HG03575 (cell line): ENCODE data around the gene ZSCAN18.

Source experiments
- ATAC-seq: cut with Tn5 transposase; IDR thresholded peaks from one replicate; pipeline ENCODE4 v1.9.1; 2021; ENCODE audit not compliant: unreplicated experiment, insufficient number of reproducible peaks, low FRiP score; ENCODE audit errors: extremely low read depth

Gene ZSCAN18

DNA sequence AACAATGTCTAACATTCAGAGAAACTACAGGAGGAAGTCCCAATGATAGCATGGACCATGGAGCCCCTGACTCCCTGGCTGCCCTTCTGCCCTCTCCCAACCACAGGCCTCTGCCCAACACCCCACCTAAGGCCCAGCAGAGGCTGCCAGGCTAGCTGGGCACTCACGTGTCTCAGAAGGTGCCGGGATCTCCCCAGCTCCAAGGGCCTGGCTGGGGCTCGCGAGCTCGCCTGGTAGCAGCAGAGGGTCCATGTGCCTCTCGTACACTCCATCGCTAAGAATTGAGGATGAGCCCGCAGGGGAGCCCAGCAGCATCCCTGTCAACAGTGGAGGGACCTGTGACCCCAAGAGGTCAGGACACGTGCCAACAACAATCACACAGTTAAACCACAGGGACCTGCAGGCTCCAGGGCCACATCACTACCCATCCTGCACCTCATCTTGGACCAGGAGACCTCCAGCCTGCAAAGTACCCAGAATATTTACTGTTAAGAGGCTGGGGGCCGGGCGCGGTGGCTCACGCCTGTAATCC lies 9.4 kb downstream of the ZSCAN18 start:
- no peak for ATAC-seq

DNA sequence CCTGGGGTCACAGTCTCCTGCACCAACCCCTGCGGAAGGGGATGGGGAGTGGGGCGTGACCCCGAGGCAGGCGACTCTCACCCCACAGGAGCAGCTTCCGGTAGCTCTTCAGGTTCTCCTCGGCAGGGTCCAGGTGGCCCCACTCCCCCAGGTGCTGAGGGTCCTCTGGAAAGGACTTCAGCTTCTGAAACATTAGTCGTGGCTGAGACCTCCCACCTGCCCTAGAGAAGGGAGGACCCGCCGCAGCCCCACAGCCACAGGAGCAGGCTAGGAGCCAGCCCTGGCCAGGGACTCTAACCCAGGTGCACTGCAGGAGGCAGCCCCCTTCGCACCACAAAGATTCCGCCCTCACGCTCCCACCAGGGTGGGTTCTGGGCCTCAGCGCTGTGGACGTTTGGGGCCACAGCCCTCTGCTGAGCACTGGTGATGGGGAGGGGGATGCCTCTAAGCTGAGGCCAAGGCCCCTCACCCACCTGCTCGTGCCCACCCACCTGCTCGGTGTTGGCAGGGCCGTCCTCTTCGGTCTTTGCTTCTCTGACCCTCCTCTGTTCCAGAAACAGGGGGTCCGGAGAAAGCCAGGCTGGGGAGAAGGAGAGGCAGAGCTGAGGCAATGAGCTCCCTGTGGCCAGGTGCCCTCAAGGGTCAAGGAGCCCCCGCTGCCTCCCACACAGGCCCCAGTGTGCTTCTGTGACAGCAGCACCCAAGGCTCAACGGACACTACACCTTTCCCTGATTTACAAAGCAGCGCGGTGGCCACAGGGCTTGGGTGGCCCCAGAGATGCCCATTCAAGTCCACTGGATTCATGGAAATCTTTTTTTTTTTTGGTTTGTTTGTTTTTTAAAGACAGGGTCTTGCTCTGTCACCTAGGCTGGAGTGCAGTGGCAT lies 11.0 kb downstream of the ZSCAN18 start:
- ATAC-seq: no peak

DNA sequence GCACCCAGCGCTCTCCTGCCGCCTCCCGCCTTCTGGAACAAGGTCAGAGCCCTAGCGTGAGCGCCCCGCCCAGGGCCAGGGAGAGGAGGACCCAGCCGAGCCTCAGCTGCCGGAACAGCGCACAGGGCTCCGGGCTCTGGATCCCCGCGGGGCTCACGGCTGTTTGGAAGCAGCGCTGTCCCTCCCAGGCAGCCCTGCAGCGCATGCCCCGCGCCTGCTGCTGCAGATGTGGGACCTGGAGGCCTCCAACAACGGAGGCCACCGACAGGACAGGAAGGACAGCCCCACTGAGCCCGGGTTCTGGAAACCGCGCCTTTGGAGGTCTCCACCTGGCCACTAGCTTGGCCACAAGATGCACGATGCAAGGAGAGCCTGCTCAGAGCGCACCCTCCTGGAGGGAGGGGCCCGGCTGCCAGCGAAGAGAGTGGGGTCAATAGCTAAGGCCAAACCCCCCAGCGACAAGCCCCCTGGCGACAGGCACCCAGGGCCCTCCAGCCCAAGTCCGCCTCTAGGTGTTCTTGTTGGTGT lies 12.6 kb downstream of the ZSCAN18 start:
- no peak for ATAC-seq

DNA sequence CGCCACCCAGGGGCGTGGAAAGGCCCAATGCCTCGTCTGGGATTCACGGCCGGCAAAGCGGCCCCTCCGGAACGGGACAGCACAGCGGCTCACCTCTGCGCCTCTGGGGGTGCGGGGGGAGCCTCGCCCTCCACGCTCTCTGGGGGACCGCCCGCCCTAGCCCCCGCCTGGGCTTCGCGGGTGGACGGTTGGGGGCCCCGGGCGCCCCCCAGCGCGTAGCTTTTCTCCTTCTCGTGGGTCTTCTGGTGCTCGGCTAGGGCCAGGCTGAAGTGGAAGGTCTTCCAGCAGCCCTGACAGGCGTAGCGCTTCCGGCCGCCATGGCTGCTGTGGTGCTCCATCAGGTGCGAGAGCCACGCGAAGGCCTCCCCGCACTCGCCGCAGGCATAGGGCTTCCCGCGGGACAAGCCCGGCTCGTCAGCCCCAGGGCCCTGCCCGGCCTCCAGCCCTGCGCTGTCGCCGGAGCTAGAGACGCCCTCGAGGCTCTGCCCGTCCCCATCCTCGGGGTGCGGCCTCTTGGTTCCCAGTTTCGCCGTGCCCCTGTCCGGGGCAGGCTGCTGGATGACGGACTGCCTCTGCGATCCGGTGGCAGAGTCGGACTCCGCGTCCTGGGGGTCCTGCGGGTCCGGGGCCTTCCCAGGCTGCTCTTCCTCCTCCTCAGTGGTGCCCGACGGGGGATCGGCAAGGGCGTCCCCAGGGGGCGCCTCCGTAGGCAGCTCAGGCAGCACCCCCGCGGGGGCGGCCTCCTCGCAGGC lies 13.3 kb downstream of the ZSCAN18 start:
- no peak for ATAC-seq

DNA sequence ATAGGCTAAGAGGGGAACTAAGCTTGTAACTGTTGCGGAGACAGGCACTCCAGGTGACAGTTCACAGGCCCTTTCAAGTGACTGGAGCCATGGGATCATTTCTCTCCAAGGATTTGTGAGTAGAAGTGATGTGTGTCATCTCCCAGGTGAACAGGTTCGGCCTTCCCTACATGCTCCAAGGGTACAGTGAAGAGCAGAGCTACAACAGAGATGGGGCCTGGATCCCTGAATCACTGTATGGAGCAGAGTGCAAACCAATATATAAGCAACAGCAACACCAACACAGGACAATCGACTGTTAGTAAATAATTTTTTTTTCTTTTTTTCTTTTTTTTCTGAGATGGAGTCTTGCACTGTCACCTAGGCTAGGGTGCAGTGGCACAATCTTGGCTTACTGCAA lies 15.0 kb downstream of the ZSCAN18 start:
- ATAC-seq: no peak

DNA sequence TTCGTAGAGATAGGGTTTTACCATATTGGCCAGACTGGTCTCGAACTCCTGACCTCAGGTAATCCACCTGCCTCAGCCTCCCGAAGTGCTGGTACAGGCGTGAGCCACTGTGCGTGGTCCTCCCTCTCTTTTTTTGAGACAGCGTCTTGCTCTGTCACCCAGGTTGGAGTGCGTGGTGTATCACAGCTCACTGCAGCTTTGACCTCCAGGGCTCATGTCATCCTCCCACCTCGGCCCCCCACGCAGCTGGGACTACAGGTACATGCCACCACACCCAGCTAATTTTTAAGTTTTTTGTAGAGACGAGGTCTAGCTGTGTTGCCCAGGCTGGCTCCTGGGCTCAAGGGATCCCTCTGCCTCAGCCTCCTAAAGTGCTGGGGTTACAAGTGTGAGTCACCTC lies 18.2 kb downstream of the ZSCAN18 start:
- ATAC-seq: no peak

DNA sequence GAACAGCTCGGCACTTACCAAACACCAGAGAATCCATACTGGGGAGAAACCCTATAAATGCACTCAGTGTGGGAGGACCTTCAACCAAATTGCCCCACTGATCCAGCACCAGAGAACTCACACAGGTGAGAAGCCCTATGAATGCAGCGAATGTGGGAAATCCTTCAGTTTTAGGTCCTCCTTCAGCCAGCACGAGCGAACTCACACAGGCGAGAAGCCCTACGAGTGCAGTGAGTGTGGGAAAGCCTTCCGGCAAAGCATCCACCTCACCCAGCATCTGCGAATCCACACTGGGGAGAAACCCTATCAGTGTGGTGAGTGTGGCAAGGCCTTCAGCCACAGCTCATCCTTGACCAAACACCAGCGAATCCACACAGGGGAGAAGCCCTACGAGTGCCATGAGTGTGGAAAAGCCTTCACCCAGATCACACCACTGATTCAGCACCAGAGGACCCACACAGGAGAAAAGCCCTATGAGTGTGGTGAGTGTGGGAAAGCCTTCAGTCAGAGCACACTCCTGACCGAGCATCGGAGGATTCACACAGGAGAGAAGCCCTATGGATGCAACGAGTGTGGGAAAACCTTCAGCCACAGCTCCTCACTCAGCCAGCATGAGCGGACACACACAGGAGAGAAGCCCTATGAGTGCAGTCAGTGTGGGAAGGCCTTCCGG lies 30.7 kb downstream of the ZSCAN18 start:
- ATAC-seq: no peak

DNA sequence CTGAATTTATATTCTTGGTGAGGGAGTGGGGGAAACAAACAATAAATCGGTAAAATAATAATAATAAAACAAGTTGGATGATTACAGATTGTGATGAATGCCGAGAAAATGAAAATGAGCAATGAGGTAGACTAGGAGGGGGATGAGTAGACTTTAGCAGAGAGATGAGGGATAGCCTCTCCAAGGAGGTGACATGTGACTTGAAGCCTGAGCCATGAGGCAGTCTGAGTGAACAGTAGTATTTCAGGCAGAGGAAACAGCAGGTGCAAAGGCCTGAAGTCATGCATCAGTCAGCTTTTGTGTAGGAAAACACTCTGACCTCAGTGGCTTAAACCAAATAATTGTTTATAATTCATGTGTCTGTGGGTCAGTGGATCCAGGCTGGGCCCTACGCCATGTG lies 34.3 kb downstream of the ZSCAN18 start:
- ATAC-seq: no peak

GRCh38 chr19:58060231-58060630 lies 37.8 kb downstream of the ZSCAN18 start:
- ATAC-seq: no peak

DNA sequence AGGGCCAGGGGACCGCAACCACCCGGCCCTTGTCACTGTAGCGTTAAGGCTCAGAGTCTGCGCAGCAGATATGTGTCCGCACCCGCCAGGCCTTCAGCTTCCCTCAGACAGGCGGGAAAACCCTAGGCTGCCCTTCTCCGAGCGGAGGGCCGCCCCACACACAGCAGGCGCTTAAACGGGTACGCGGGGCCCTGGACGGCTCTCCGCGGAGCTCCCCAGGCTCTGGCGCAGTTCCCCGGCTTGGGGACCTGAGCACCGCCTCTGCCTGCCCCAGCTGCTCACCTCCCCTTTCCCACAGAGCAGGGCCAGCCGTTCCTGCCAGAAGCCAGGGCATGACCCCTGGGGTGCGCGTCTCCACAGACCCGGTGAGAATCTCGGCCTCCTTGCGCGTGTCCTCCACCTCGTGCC lies 38.4 kb downstream of the ZSCAN18 start:
- ATAC-seq: no peak

- ATAC-seq: no peak
Observed at GRCh38 chr19:58059003-58059670, 38.9 kb downstream of the ZSCAN18 start, which contains the start of gene ZNF135. Gene ZNF135 (plus strand): TSS chr19:58059282. CDS start chr19:58060003, 721 bp downstream.

DNA sequence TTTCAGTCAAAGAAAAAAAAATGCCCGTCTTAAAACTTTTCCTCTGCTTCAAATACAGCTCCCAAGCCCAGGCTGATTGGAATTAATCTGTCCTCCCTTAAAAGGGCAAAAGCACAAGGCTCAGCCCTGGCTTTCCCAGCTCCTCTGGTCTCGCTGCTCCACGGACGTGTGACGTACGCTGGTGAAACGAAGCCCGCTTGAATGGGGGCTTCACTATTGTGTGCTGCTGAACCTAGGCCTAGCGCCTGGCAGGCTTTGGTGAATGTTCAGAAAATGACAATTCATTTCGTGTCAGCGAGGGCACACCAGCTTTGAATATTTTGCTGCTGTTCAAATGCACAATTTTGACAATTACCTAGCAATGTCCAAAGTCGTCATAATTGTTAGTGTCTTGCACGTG lies 39.6 kb downstream of the ZSCAN18 start:
- no peak for ATAC-seq

DNA sequence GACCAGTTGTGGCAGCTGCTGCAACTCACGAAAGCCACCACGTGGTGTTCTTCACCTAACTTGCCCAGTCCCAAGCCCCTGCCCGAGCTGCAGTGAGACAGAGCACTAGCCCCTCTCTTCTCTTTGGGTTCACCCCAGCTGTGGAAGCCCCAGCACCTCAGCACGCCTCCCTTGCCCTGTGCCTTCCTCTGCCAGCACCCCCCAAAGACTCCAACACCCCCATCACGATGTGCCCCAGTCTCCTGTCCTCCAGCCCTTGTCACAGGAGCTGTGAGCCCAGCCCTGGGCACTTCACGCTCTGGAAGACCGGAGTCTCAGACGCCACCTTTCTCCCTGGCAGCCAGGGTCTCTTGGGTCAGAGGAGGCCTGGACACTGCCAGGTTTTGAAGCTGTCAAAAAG lies 41.2 kb downstream of the ZSCAN18 start:
- ATAC-seq: no peak

DNA sequence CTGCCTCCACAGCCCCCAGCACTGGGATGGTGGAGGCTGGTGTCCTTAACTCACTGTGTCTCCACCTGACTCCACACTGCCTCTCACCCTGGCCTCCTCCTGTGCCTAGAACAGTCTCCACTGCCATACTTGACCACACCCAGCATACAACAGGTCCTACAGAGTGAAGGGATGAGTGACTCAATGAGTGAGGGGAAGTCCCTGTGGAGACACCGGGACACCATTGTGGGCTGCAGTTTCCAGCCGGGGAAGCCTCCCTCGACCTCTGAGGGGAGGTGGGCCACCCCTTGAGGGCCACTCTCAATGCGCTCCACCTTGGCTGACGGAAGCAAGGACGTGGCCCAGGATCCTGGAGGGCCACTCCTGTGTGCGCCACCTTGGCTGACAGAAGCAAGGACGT lies 41.8 kb downstream of the ZSCAN18 start:
- no peak for ATAC-seq

- no peak for ATAC-seq
Observed at GRCh38 chr19:58054901-58055874, 42.8 kb downstream of the ZSCAN18 start.

DNA sequence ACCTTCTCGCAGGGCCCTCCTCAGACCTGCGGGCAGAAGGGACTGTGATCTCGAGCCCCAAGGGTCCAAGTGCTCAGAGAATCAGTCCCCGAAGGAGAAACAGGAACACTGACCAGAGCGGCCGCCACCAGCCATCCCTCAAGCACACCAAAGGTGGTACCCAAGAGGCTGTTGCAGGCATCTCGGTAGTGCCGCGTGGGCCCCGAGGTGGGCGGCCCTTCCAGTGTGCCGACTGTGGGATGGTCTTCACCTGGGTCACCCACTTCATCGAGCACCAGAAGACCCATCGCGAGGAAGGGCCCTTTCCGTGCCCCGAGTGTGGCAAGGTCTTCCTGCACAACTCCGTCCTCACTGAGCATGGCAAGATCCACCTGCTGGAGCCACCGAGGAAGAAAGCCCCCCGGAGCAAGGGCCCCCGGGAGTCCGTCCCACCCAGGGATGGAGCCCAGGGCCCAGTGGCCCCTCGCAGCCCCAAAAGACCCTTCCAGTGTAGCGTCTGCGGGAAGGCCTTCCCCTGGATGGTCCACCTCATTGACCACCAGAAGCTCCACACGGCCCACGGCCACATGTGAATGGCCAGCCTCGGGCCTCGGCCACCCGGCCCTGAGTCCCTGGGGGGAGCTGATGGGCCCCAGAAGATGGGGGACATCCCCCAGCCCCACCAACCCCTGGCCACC lies 44.4 kb downstream of the ZSCAN18 start:
- ATAC-seq: no peak

- ATAC-seq: no peak
Observed at GRCh38 chr19:58052256-58052655, 45.8 kb downstream of the ZSCAN18 start.
